Esophagus squamous epithelium (tissue), 5 donors: ENCODE data around the gene FABP3. TPM values are rescaled to one million over a fixed set of nuclear protein-coding genes. Genes with fewer than 3 reads are reported as not detected.

Source experiments
- DNase-seq: peaks from one replicate; lab custom pipeline; 2025; lab: John Stamatoyannopoulos, UW
- H3K27ac ChIP-seq, 4 donors: fragments of 200-600 bp; sonication (generic); one replicate each; pipeline ENCODE4 v1.5.1; 2016 to 2019; ENCODE audit warnings: mild to moderate bottlenecking in 1 of 4
- H3K27me3 ChIP-seq, 4 donors: fragments of 200-600 bp; sonication (generic); 1 replicate in 3 of 4; 2 replicates in 1 of 4; pipeline versions ENCODE4 v1.5.1 to v1.6.0; 2017 to 2021; ENCODE audit warnings: antibody characterized with exemption in 1 of 4
- H3K36me3 ChIP-seq, 3 donors: fragments of 200-600 bp; sonication (generic); one replicate each; pipeline ENCODE4 v1.5.1; 2016 to 2019
- H3K4me1 ChIP-seq, 3 donors: fragments of 200-600 bp; sonication (generic); one replicate each; pipeline ENCODE4 v1.5.1; 2017 to 2019
- H3K4me3 ChIP-seq, 4 donors: fragments of 200-600 bp; sonication (generic); 1 replicate in 3 of 4; 2 replicates in 1 of 4; pipeline ENCODE4 v1.5.1; 2016 to 2019; ENCODE audit warnings: mild to moderate bottlenecking in 2 of 4, moderate library complexity in 1 of 4
- H3K9me3 ChIP-seq, 3 donors: fragments of 200-600 bp; sonication (generic); one replicate each; pipeline ENCODE4 v1.5.1; 2016 to 2019
- CTCF ChIP-seq, 6 experiments: fragments of 450-650 bp in 4 of 6; fragments of 200-600 bp in 2 of 6; sonication (generic) in 2 of 6; IDR thresholded peaks; one replicate each; pipeline ENCODE4 v1.5.1; 2016 to 2019; ENCODE audit warnings: antibody characterized with exemption in 6 of 6, mild to moderate bottlenecking in 4 of 6, moderate library complexity in 4 of 6
- POLR2A ChIP-seq, 4 donors: fragments of 450-650 bp; IDR thresholded peaks; one replicate each; pipeline ENCODE4 v1.6.1; 2017; ENCODE audit warnings: antibody characterized with exemption in 4 of 4, mild to moderate bottlenecking in 4 of 4, moderate library complexity in 3 of 4
- WGBS, 2 donors: methylation state at CpG; one replicate each; pipeline ENCODE4 v1.1.5; 2018; 5-methylcytosine and 5-hydroxymethylcytosine counted together
- intact Hi-C: fragments of 100-400 bp; cut with DNase I; formaldehyde crosslinking; loops from one replicate; pipeline ENCODE4 v1.15.0; 2022
- total RNA-seq, 4 donors: library from RNA; depleted of rRNA; stranded (reverse); fragments of >200 nt; gene quantifications; one replicate each; pipeline ENCODE4 v1.1.0, GENCODE V29; 2016
- donor health status: DM: yes; HTN: yes; CAD: no.

Gene FABP3
- 1 to 10 TPM in 1 of 4 donors, under 1 TPM in 1, not detected in 2; 0.57 to 7.6 TPM for total RNA-seq

DNA sequence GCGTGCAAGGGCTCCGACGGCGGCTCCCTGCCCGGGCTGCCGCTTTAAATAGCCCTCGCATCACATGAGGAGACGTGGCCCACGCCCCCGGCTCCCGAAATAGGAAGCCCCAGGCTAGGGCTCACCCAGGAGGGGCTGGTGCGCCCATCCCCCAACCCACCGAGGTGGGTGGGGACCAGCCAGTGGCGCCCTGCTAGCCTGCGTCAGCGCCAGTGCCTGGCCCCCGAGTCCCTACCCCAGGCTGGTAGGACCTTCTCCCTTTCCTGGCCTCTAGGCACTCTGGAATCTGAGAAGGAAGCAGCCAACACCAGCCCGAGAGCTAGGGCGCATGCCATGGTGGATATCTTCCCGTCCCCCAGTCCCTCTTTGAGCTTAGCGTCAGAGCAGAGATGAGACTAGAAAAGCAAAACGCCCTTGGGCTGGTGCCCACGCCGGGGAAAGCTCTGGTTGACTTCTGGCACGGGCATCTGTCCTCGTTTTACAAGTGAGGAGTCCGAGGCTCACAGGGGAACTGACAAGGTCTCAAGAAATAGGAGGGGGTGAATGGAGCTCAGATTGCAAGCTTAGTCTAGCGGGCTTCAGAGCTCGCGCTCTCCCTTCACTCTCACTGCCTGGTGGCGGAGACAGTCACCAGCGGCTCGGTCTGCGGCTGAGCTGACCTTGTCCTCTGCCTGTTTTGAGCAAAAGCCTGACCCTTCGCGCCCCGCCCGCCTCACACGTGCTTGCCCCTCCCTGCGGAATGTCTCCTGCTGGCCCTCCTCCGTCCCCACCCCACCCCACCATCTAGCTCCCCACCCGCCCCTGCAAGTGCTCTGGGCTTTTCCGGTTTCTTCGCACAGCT, at the start of gene FABP3:
Gene FABP3, minus strand, starts transcription at position 21 of the 841 bp plus-strand sequence. CDS start 62 bp downstream, outside the sequence.
- Histone ChIP-seq H3K9me3 (no peaks in the 10 kb centered on the region), H3K36me3 (no peaks in the 10 kb centered on the region), H3K27me3 (peaks cover 0 to 5% (median 0%) of the 10 kb centered on the region in 4 donors), H3K4me1 (peaks cover 15 to 32% (median 15%) of the 10 kb centered on the region in 3 donors), H3K27ac (peak within 1 kb of the TSS; percentile 29 to 82 (median 74)), H3K4me3 (peak within 1 kb of the TSS; percentile 11 to 58 (median 42))
- intact Hi-C loops = no loop called here
- TF ChIP-seq CTCF (IDR thresholded peaks at IDR 0.05) = no peak
- TF ChIP-seq POLR2A (IDR thresholded peaks at IDR 0.05) = peak in 2 of 4 donors; percentile 23 to 27
- 2 to 4% methylated on average over 16 to 21 of the region's 44 CpGs for WGBS, 2 donors
- DNase-seq = no peak

DNA sequence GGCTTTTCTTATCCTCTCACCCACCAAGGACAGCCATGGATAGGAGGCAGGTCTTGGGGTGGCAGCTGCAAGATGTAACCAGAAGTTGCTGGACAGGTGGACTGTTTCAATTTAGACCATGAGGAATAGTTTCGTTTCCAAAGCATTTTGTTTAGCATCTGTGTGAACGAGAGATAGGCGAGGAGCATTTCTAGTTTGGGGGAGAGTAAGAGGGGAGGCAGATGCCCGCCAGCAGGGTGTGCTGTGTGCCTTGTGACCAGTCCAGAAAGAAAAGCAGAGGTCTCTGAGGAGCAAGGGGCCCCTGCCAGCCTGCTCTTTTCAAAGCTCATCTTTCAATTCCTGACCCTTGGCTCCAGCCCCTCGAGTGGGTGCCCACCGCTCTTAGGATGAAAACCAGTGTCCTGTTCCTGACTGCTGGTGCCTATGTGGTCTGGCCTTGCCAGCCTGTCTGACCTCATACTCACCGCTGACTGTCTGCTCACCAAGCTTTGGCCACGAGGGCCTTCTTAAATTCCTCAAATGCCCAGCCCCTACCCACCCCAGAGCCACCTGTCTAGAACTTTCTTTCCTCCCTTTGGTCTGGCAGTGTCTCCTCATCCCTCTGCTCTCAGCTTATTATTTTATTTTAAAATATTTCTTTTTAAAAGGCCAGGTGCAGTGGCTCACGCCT, 48.6 kb upstream of the FABP3 start:
- intact Hi-C loops = loop anchor here (2.0 to 10.0 kb wide), 2 partner anchors 27 to 123 kb away; no protein-coding TSS in a partner anchor
- H3K27me3 ChIP-seq = peaks cover 0 to 4% (median 0%) of the 10 kb centered on the region in 4 donors

GRCh38 chr1:31420716-31421115, 47.8 kb upstream of the FABP3 start:
- DNase-seq = no peak
- intact Hi-C loops = loop anchor here (10.0 kb wide), 1 partner anchor 124 kb away; no protein-coding TSS in a partner anchor
- 77 to 84% methylated on average over 5 of the region's 5 CpGs for WGBS, 2 donors
- TF ChIP-seq CTCF (IDR thresholded peaks at IDR 0.05) (no peak), POLR2A (IDR thresholded peaks at IDR 0.05) (no peak)
- H3K4me1 ChIP-seq = peaks cover 6 to 58% (median 17%) of the 10 kb centered on the region in 3 donors
- no peak overlapping the region for H3K27ac ChIP-seq
- peaks cover 0 to 16% (median 0%) of the 10 kb centered on the region in 3 donors for H3K36me3 ChIP-seq
- H3K9me3 ChIP-seq = no peaks in the 10 kb centered on the region
- peaks cover 0 to 4% (median 0%) of the 10 kb centered on the region in 4 donors for H3K27me3 ChIP-seq
- no peak overlapping the region for H3K4me3 ChIP-seq

More for the DNA sequence above, 48.6 kb upstream of the FABP3 start:
- Histone ChIP-seq H3K36me3 (peaks cover 0 to 17% (median 0%) of the 10 kb centered on the region in 3 donors), H3K27ac (peak overlapping the region in 2 of 4 donors; percentile 68 to 70), H3K4me3 (no peak overlapping the region), H3K9me3 (no peaks in the 10 kb centered on the region), H3K4me1 (peaks cover 6 to 56% (median 17%) of the 10 kb centered on the region in 3 donors)
- DNase-seq = no peak
- peak in 1 of 6 experiments; percentile 12 for TF ChIP-seq CTCF (IDR thresholded peaks at IDR 0.05)
- TF ChIP-seq POLR2A (IDR thresholded peaks at IDR 0.05) = no peak
- WGBS, 2 donors = 50 to 69% methylated on average over 8 to 9 of the region's 9 CpGs

DNA sequence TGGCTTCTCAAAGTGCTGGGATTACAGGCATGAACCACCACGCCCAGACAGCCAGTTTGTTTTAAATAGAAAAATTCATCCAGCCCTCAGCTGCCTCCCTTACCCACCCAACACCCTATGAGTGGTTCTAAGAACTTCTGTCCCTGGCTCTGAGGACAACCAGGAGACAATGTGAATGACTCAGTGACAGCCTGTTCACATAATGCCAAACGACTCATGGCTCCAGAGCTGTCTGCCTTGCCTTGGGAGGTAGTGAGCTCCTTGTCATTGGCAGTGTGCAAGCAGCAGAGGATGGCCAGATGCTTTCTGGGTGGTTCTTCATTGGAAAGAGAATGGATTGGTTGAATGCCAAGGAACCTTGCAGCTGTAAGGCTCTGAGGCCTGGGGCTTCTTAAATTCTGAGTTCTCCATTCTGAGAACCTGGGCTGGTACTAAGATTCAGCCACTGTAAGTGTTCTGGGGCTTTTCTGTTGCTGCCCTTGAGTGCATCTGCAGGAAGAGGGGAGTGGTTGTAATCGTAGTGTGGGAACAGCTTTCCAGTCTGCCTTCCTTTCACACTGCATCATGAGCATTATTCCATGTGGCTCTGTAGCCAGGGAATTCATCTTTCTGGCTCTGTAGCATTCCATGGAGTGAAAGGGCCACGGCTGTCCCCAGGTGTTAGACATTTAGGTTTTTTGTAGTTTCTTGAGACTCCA, 45.9 kb upstream of the FABP3 start:
- 34 to 39% methylated on average over 4 of the region's 4 CpGs for WGBS, 2 donors
- H3K27me3 ChIP-seq = peaks cover 0 to 4% (median 0%) of the 10 kb centered on the region in 4 donors
- H3K4me3 ChIP-seq = no peak overlapping the region
- no peaks in the 10 kb centered on the region for H3K9me3 ChIP-seq
- H3K36me3 ChIP-seq = peaks cover 0 to 4% (median 0%) of the 10 kb centered on the region in 3 donors
- no peak overlapping the region for H3K27ac ChIP-seq
- peaks cover 6 to 65% (median 17%) of the 10 kb centered on the region in 3 donors for H3K4me1 ChIP-seq
- intact Hi-C loops = no loop called here
- DNase-seq = no peak
- TF ChIP-seq POLR2A (IDR thresholded peaks at IDR 0.05) = no peak
- TF ChIP-seq CTCF (IDR thresholded peaks at IDR 0.05) = no peak
